ENCODE results near the gene DPH7.

DPH7 gene

DNA sequence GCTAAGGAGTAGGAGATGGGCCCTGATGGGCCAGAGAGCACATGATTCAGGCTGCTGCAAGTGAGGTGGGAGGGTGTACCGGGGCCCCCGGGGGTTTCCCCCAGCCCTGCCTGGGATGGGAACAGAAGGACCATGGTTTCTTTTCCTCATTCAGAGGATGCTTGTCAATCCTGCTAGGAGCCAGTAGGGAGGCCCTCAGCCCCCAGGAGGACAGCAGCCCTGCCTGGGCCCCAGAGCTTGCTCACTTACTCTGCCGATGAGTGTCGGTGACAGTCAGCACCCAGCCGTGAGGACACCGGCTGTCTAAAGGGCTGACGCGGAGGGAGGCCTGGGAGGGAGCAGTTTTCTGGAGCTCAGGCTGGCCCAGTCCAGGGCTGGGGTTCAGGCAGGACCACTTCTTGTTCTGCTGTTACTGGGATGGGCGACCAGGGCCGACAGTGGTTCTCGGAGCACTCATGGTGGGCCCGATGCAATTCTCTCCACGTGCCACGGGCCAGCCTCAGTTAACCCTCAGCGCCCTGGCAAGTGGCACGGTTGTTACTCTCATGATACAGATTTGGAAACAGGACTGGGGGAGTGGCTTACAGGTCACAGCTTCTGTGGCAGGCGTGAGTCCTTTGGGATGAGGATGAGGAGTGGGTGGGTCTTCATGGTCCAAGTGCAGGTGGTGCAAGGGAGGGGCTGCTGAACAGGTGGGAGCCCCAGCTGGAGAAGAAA, 28.6 kb upstream of the DPH7 start:
- Histone ChIP-seq H3K79me2 (ENCODE audit: insufficient read depth, low read length) (peaks cover 17% of the 10 kb centered on the region), H3K9me3 (ENCODE audit: insufficient read depth, low read depth, low read length) (no peaks in the 10 kb centered on the region), H3K4me3 (ENCODE audit: low read length, poor library complexity, severe bottlenecking) (peak overlapping the region; percentile 85), H3K36me3 (ENCODE audit: insufficient read depth, low read length) (no peaks in the 10 kb centered on the region), H3F3A (ENCODE audit: low read depth) (0 out of 2 replicates have a peak, but pooled peaks cover 2% of the 10 kb centered on the region), H3K9ac (ENCODE audit: low read depth, low read length, poor library complexity, severe bottlenecking) (peak overlapping the region; percentile 75), H3K4me1 (ENCODE audit: insufficient read depth, low read length, poor library complexity, severe bottlenecking) (peaks cover 27% of the 10 kb centered on the region), H3K4me2 (ENCODE audit: low read depth, low read length, poor library complexity, severe bottlenecking) (peak overlapping the region; percentile 94), H3K27me3 (ENCODE audit: insufficient read depth, low read length, poor library complexity, severe bottlenecking) (no peaks in the 10 kb centered on the region), H2AFZ (ENCODE audit: low read length) (no peak overlapping the region), H4K20me1 (ENCODE audit: insufficient read depth, low read length, poor library complexity, severe bottlenecking) (peaks cover 18% of the 10 kb centered on the region), H3K9me2 (replicated peaks; ENCODE audit: low read depth, low read length) (no peaks in the 10 kb centered on the region)
- TF ChIP-seq, protein P1, sequence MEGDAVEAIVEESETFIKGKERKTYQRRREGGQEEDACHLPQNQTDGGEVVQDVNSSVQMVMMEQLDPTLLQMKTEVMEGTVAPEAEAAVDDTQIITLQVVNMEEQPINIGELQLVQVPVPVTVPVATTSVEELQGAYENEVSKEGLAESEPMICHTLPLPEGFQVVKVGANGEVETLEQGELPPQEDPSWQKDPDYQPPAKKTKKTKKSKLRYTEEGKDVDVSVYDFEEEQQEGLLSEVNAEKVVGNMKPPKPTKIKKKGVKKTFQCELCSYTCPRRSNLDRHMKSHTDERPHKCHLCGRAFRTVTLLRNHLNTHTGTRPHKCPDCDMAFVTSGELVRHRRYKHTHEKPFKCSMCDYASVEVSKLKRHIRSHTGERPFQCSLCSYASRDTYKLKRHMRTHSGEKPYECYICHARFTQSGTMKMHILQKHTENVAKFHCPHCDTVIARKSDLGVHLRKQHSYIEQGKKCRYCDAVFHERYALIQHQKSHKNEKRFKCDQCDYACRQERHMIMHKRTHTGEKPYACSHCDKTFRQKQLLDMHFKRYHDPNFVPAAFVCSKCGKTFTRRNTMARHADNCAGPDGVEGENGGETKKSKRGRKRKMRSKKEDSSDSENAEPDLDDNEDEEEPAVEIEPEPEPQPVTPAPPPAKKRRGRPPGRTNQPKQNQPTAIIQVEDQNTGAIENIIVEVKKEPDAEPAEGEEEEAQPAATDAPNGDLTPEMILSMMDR (conservative IDR thresholded peaks at IDR 0.05; ENCODE audit: low read length) = no peak
- no peak for TF ChIP-seq EZH2phosphoT487 (IDR thresholded peaks at IDR 0.05; ENCODE audit: borderline replicate concordance)

DNA sequence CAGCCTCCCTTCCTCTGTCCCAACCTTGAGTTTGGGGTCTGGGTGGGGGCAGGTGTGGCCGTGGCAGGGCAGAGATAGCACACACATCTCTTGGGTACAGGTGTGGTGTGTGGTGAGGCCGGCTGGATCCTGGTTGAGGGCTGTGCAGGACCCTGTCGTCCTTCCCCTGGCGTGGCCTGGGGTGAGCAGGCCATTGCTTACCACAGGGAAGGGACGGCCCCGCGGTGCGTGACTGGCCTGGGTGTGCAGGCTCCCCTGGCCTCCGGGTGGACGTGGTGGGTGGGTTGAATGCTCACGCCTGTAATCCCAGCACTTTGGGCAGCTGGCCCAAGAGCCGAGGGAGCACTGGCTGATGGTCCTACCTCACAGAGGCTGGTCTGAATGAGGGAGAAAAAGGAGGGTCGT, 28.0 kb upstream of the DPH7 start:
- Histone ChIP-seq H3F3A (ENCODE audit: low read depth) (0 out of 2 replicates have a peak, but pooled peaks cover 2% of the 10 kb centered on the region), H2AFZ (ENCODE audit: low read length) (no peak overlapping the region), H3K36me3 (ENCODE audit: insufficient read depth, low read length) (no peaks in the 10 kb centered on the region), H3K79me2 (ENCODE audit: insufficient read depth, low read length) (peaks cover 17% of the 10 kb centered on the region), H4K20me1 (ENCODE audit: insufficient read depth, low read length, poor library complexity, severe bottlenecking) (peaks cover 18% of the 10 kb centered on the region), H3K4me1 (ENCODE audit: insufficient read depth, low read length, poor library complexity, severe bottlenecking) (peaks cover 27% of the 10 kb centered on the region), H3K9me2 (replicated peaks; ENCODE audit: low read depth, low read length) (no peaks in the 10 kb centered on the region), H3K27me3 (ENCODE audit: insufficient read depth, low read length, poor library complexity, severe bottlenecking) (no peaks in the 10 kb centered on the region), H3K9ac (ENCODE audit: low read depth, low read length, poor library complexity, severe bottlenecking) (peak overlapping the region; percentile 75), H3K9me3 (ENCODE audit: insufficient read depth, low read depth, low read length) (no peaks in the 10 kb centered on the region), H3K4me3 (ENCODE audit: low read length, poor library complexity, severe bottlenecking) (peak overlapping the region; percentile 85), H3K4me2 (ENCODE audit: low read depth, low read length, poor library complexity, severe bottlenecking) (peak overlapping the region; percentile 94)
- no peak for TF ChIP-seq EZH2phosphoT487 (IDR thresholded peaks at IDR 0.05; ENCODE audit: borderline replicate concordance)
- TF ChIP-seq, protein P1 (conservative IDR thresholded peaks at IDR 0.05; ENCODE audit: low read length) = no peak

DNA sequence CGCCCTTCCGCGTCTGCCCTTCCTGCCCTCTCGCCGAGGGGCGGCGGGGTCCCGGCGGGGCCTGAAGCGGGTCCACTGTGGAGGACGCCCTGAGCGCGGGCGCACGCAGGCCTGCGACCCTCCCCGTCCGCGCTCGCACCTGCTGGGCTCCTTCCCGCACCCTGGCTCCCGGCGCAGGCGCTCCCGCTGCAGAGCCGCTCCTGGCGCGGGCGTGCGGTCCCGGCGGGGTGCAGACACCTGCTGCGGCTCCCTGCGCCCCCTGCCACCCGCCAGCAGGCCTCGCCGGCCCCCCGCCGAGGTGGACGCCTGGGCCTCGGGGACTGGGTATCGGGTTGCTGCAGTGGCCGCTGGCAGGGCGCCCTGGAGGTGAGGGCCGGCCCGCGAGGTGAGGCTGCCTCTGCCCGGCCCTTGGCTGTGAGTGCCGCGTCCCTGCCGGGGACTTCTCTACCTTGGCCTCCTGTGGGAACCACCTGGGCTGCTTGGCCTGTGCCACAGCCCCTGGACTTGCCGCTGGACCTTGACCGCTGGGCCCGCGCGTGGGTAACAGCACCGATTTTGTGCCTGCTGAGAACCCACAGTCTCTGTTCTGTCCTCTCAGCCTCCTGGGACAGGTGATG, 27.4 kb upstream of the DPH7 start:
- Histone ChIP-seq H4K20me1 (ENCODE audit: insufficient read depth, low read length, poor library complexity, severe bottlenecking) (peaks cover 15% of the 10 kb centered on the region), H3K27me3 (ENCODE audit: insufficient read depth, low read length, poor library complexity, severe bottlenecking) (no peaks in the 10 kb centered on the region), H3K9me3 (ENCODE audit: insufficient read depth, low read depth, low read length) (no peaks in the 10 kb centered on the region), H3K9me2 (replicated peaks; ENCODE audit: low read depth, low read length) (no peaks in the 10 kb centered on the region), H3K36me3 (ENCODE audit: insufficient read depth, low read length) (no peaks in the 10 kb centered on the region), H3F3A (ENCODE audit: low read depth) (0 out of 2 replicates have a peak, but pooled peaks cover 2% of the 10 kb centered on the region), H2AFZ (ENCODE audit: low read length) (peak overlapping the region; percentile 81; the same call in 1 of the 2 replicates), H3K4me1 (ENCODE audit: insufficient read depth, low read length, poor library complexity, severe bottlenecking) (peaks cover 27% of the 10 kb centered on the region), H3K4me3 (ENCODE audit: low read length, poor library complexity, severe bottlenecking) (peak overlapping the region; percentile 85), H3K4me2 (ENCODE audit: low read depth, low read length, poor library complexity, severe bottlenecking) (peak overlapping the region; percentile 94), H3K9ac (ENCODE audit: low read depth, low read length, poor library complexity, severe bottlenecking) (peak overlapping the region; percentile 75), H3K79me2 (ENCODE audit: insufficient read depth, low read length) (peaks cover 17% of the 10 kb centered on the region)
- TF ChIP-seq, protein P1 (conservative IDR thresholded peaks at IDR 0.05; ENCODE audit: low read length) = no peak
- TF ChIP-seq EZH2phosphoT487 (IDR thresholded peaks at IDR 0.05; ENCODE audit: borderline replicate concordance) = no peak
